GM18858 (cell line): ENCODE results near the gene EXOC4.

Experiments
- ATAC-seq: cut with Tn5 transposase; IDR thresholded peaks from one replicate; pipeline ENCODE4 v1.9.1; 2021; ENCODE audit not compliant: unreplicated experiment

Gene EXOC4

DNA sequence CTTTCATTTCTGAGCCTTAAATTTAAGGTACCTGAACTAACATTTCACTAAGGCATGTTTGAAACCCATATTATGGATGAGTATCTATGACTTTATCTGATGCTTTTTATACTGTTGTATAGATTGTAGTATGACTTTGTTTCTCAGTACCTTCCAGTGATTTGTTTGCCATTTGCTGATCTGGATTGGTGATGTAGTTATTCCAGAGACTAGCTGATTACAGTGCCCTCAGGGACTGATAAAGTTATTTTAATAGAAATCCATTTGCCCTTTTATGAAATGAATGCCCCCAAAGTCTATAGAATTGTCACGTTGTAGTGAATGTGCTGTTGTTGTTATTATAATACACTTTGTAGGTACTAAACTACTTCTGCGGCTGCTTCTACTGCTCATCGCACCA is 488.8 kb downstream of the EXOC4 start:
- ATAC-seq = no peak

DNA sequence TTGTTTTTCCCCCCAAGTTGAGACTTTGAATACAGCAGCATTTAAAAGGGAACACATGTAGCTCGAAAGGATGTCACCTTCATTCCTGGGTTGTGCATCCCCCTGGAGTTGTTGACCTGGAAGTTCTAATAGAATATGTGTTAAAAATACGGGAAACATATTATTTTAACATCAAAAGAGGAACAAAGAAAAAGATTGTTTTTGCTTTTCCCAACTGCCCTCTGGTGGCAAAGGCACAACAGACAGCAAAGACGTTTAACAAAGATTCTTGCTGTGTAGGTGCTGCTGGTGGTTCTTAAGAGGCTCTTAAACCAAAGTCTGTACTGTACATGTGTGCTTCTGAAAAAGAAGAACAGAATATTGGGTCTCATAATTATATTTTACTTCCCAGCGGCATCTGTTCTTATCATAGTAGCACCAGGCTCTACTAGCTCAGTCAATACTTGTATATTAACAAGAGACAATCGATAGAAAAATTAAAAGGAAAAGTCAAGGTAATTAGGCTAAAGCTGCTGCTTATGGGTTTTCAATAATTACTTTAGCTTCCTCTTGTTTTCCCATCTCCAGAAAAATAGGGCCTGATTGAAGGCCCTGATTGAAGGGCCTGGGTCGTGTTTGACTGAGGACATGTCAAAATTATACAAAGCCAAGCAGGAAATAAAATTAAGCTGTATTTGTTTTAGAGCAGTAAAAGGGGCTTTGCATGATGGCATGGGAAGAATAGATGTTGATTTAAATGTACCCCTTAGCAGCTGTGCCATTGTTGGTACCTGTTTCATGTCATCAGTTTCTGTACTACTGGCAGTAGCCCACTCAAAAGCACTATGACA is 490.0 kb downstream of the EXOC4 start:
- ATAC-seq = no peak

- ATAC-seq = no peak
Measured at GRCh38 chr7:133744451-133744850, 491.6 kb downstream of the EXOC4 start.

DNA sequence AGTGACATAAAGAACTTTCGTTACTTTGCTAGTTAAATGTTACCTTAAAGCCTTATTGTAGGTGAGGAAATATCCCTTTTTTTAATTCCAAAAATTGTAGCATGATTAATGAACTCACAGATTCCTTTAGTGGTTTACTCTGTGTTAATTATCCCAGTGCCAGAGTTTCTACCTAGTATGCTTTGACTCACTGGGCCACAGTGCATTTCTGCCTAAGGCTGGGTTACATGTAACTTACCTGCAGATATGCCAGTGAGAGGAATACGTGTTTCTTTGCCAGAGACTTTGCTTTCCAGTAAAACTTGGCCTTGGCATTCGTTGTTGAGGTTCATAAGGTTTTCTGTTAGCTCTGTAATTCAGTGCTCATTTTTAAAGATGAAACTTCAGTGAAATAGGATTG is 493.4 kb downstream of the EXOC4 start:
- no peak for ATAC-seq

- ATAC-seq = no peak
Measured at GRCh38 chr7:133746847-133747246, 494.0 kb downstream of the EXOC4 start.

DNA sequence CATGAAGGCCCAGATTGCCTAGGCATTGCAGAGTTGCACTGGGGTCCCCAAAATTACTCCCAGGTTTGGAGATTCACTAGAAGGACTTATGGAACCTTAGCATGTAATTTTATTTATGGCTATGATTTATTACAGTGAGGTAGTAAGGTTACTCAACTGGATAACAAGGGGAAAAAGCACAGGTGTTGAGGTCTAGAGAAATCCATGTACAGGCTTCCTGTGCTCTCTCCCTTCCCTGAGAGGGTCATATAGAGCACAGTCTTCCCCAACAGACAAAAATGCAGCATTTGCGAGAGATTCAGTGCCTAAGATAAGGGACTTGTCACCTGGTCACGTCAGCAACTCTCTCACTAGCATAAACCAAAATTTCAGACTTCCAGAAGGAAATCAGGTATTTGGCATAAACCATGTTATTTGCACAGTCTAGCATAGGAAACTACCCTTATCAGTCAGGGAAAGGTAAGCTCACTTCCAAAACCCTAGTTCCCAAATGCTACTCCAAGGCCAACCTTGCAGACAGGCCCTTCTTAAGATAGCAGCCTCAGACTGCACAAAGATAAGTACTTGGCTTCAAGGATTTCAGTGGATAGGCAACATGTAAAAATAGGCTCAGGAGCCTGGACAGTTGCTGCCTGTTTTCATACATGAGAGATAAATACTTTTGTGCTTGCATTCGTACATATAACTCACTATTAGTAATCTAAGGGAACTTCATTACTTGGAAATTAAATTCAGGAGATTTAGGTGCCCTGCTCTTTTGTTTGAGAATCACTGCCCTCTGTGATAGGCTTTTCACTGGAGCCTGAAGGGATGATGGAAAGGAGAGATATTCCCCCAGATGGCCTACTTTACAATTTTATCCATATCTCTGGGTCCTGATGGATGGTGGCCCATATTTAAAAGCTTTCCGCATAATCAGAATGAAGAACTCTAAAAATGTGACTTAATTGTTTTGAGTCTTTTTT is 495.8 kb downstream of the EXOC4 start:
- no peak for ATAC-seq

DNA sequence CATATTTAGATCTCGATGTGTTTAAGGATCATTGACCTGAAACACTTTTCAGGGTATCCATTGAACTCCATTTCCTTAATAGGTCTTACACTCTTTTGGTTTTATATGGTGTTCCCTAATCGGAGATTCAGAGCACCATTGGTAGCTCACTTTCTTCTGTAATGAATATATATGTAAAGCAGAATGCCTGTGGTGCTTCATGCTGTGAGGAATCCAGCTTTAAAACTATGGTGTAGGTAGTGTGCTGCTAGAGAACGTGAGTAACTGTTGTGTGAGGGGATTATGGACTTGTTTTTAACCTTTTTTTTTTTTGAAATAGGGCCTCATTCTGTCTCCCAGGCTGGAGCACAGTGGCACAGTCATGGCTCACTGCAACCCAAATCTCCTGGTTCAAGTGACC is 497.4 kb downstream of the EXOC4 start:
- ATAC-seq = no peak

DNA sequence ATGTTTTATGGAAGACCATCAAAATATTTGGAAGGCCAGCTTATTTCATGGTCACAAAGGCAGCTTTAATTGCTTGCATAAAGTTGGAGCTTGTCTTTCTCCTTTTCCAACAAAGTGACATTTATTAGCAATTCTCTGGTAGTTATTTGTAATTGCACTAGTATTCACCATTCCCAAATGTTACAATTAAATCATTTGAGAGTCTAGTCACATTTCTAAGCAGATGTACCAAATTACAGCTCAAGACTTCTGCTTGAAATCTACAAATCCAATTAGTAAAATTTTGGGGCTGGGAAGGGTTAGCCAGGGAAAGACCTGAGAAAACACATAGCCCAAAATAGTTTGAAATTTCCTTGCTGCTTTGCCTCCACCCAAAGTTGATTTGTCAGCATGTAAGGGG is 498.2 kb downstream of the EXOC4 start:
- ATAC-seq = no peak

DNA sequence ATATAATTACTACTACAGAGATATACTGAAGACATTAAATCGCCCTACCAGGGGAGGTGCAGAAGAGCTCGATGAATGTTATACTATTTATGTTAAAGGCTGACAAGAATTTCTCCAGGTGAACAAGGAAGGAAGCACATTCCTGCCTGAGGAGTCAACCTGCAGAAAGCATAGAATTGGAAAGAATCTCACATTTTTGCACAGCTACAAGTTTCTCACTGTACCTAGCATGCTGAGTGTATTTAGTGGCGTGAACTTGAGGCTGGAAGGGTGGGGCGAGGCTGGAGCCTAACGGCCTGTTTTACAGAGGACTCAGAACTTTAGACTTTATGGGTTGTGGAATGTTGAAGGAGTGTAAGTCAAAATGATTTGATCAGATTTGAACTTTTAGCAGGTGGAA is 500.6 kb downstream of the EXOC4 start:
- ATAC-seq = no peak

DNA sequence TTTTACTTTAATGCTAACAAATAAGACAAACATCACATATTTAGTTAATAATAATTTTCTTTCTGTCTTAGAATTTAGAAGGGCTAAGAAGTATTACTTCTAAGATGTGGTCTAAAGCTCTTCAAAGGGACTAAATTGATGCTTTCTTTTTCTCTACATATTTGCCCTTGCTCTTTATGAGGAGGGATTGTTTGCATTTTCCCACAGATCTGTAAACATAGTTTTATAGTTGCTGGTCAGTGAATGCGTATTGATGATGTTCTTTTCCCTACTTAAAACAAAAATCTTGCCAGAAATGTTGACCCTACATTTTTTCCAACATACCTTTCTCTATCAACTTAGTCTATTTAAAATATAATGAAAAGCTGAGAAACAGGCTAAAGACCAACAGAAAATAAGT is 501.8 kb downstream of the EXOC4 start:
- no peak for ATAC-seq

GRCh38 chr7:133755901-133756300 is 503.0 kb downstream of the EXOC4 start:
- ATAC-seq = no peak

- ATAC-seq = no peak
Measured at GRCh38 chr7:133761443-133761842, 508.6 kb downstream of the EXOC4 start.

- no peak for ATAC-seq
Measured at GRCh38 chr7:133763076-133763640, 510.3 kb downstream of the EXOC4 start.

DNA sequence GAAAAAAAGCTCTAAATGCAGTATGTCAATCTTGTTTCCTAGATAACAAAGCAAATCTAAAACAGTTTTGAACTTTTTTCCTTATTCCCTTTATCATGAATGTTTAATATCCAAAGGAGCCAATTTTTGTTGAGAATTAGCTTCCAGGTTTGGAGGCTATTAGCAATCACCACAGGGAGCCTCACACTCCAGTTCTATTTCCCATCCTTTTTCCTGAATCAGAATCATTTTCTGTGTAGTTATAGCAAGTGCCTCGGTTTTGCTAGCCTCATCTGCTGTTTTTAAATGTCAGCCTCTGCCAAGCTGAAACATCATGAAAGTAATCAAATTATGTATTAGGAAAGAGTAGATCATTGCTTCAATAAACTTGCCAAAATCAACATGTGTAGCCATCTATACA is 516.8 kb downstream of the EXOC4 start:
- no peak for ATAC-seq

GRCh38 chr7:133770863-133771492 is 518.1 kb downstream of the EXOC4 start:
- no peak for ATAC-seq

DNA sequence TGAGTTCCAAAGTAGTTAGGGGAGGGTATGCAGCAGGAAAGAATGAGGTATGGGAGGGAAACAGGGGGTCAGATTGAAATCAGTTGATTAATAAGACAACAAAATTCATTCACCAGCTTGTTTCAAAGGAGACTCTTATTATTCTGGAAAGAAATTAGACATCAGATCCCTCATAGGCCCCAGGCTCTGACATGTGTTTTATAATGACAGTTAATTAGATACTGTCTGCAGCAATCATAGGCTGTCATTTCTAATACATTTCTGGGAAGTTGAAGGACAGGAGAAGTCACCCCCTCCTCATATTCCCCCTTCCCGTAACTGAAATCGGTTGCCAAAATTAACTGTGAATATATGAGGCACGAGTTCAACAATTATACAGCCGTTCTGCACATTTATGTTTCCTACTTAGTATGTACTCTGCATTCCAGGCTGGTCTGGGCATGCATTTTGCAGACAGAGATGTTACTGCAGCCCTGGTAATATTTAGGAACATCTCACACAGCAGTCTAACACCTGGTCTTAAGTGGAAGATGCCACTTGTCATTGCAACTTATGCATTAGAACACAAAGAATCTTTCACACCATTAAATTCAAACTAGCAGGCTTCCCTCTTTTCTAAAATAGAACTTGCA is 519.0 kb downstream of the EXOC4 start:
- no peak for ATAC-seq

- ATAC-seq = no peak
Measured at GRCh38 chr7:133773601-133774000, 520.7 kb downstream of the EXOC4 start.

DNA sequence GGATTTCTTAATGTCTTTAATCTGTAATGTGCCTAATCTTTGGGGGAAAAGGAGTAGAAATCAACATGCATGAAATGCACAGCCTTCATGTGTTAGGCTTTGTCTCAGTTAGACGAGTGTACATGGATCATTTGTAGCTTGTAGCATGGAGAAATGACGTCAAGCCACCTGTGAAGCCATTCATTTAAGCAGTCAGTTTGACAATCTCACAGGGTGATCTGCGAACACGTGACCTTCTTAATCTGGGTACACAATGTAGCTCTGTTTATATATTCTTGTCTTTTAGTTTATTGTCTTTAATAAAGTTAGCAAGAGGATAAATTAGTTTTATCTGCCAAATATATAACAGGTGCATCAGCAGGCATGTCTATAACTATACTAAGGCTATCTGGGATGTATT is 522.3 kb downstream of the EXOC4 start:
- ATAC-seq = no peak

DNA sequence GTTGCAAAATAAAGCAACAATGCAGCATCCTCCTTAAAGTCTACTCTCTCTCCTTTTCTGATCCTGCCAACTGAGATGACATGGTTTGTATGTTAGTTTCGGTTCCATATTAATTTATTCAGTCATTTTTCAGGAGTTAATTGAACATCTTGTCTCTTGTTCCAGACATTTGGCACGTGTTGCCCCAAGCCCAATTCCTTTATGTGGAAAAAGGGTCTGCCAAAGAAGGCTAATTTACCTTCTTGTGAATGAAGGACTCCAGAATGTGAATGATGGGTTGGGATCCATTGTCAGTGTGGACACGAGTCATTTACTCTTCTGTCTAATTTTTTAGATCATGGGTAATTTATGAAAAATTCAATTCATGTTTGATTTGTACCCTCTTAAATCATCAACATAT is 523.4 kb downstream of the EXOC4 start:
- ATAC-seq = no peak

DNA sequence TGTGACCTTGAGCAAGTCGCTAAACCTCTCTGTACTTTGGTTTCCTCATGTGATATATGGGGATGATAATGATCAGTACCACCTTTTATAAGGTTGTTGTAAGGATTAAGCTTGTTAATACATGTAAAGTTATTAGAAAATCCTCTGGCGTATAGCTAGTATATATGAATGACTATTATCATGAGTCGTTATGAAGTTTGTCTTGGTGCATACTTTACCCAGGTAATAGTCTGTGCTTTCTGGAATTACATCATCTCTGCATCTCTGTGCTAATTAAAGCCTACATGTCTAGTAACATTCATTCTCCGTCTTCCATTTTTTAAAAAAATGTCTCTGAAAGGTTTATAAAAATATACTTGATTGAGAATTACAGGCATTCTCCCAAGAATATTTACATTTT is 524.8 kb downstream of the EXOC4 start:
- ATAC-seq = no peak

DNA sequence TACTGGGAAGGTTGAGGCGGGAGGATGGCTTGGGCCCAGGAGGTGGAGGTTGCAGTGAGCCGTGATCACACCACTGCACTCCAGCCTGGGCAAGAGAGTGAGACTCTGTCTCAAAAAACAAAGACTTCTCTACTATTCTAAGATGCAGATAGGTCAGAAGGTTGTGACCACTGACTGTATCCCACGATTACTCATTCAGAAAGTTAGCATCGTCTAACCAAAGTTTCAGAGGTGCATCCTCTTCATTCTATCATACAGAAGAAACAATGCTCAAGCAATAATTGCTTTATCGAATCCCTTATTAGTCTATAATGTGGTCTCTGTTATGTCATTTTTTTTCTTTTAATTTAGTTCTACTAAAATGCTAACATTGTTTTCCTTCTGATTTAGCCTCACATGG is 525.6 kb downstream of the EXOC4 start:
- peak; percentile 96 for ATAC-seq
